Astrocyte (in vitro differentiated cells and primary cell): ENCODE measurements around the gene TRIM52. TPM values are rescaled to one million over a fixed set of nuclear protein-coding genes. Genes with fewer than 3 reads are reported as not detected.
"Not testable (repeated sequence)": the region's sequence is repeated elsewhere in the genome, so short reads cannot be mapped to it uniquely, and the experiment has no call there.

Experiments
- DNase-seq: peaks from one replicate; pipeline ENCODE4 v3.0.0-alpha.2; 2010; ENCODE audit warnings: low read depth
- FAIRE-seq: peaks from 2 replicates; lab custom pipeline; 2011; peaks lifted over from hg19 to GRCh38; lab: Jason Lieb, UNC
- H2AFZ ChIP-seq: 2 replicates; pipeline ENCODE4 v1.6.0; 2012; ENCODE audit warnings: low read depth, low read length, inconsistent platforms
- H3K27ac ChIP-seq: 2 replicates; pipeline ENCODE4 v1.5.1; 2011; ENCODE audit warnings: low read depth, low read length, inconsistent platforms
- H3K27me3 ChIP-seq: 2 replicates; pipeline ENCODE4 v1.6.0; 2011; ENCODE audit warnings: low read length, inconsistent platforms; ENCODE audit not compliant: insufficient read depth
- H3K36me3 ChIP-seq: 2 replicates; pipeline ENCODE4 v1.5.1; 2011; ENCODE audit warnings: low read length, inconsistent platforms; ENCODE audit not compliant: insufficient read depth
- H3K4me1 ChIP-seq: 2 replicates; pipeline ENCODE4 v1.5.1; 2011; ENCODE audit warnings: low read length, inconsistent platforms; ENCODE audit not compliant: insufficient read depth
- H3K4me2 ChIP-seq: 2 replicates; pipeline ENCODE4 v1.6.0; 2012; ENCODE audit warnings: low read length, inconsistent platforms
- H3K4me3 ChIP-seq: 2 replicates; pipeline ENCODE4 v1.5.1; 2011; ENCODE audit warnings: low read depth, mild to moderate bottlenecking, low read length, inconsistent platforms; ENCODE audit not compliant: insufficient read depth
- H3K79me2 ChIP-seq: 2 replicates; pipeline ENCODE4 v1.6.0; 2012; ENCODE audit warnings: mild to moderate bottlenecking, low read length, inconsistent platforms; ENCODE audit not compliant: insufficient read depth
- H3K9ac ChIP-seq: 2 replicates; pipeline ENCODE4 v1.6.0; 2012; ENCODE audit warnings: mild to moderate bottlenecking, low read length, inconsistent platforms
- H3K9me3 ChIP-seq: 2 replicates; pipeline ENCODE4 v1.5.1; 2012; ENCODE audit warnings: low read depth, mild to moderate bottlenecking, low read length, inconsistent platforms; ENCODE audit not compliant: insufficient read depth
- H4K20me1 ChIP-seq: 2 replicates; pipeline ENCODE4 v1.6.0; 2012; ENCODE audit warnings: low read length, inconsistent platforms; ENCODE audit not compliant: insufficient read depth
- H3K27ac Mint-ChIP-seq: one replicate; pipeline ENCODE4 v1.8.0; 2021; ENCODE audit warnings: mild to moderate bottlenecking, mixed read lengths; ENCODE audit not compliant: unreplicated experiment
- H3K27me3 Mint-ChIP-seq: one replicate; pipeline ENCODE4 v1.8.0; 2021; ENCODE audit warnings: low read depth, mixed read lengths; ENCODE audit not compliant: unreplicated experiment
- H3K36me3 Mint-ChIP-seq: one replicate; pipeline ENCODE4 v1.8.0; 2021; ENCODE audit warnings: low read depth, mixed read lengths; ENCODE audit not compliant: unreplicated experiment
- H3K4me1 Mint-ChIP-seq: one replicate; pipeline ENCODE4 v1.8.0; 2021; ENCODE audit warnings: low read depth, mixed read lengths; ENCODE audit not compliant: unreplicated experiment
- H3K4me3 Mint-ChIP-seq: one replicate; pipeline ENCODE4 v1.8.0; 2021; ENCODE audit warnings: mild to moderate bottlenecking, moderate library complexity, mixed read lengths; ENCODE audit not compliant: unreplicated experiment
- H3K9me3 Mint-ChIP-seq: one replicate; pipeline ENCODE4 v1.8.0; 2021; ENCODE audit warnings: mild to moderate bottlenecking, mixed read lengths; ENCODE audit not compliant: unreplicated experiment
- CTCF ChIP-seq: IDR thresholded peaks from 2 replicates; pipeline ENCODE4 v1.5.1; 2011; ENCODE audit warnings: low read depth, mild to moderate bottlenecking, inconsistent platforms, low read length, moderate library complexity; ENCODE audit not compliant: insufficient read depth
- EZH2 ChIP-seq: IDR thresholded peaks from 2 replicates; pipeline ENCODE4 v1.6.1; 2012; ENCODE audit warnings: mild to moderate bottlenecking, low read length, inconsistent platforms; ENCODE audit not compliant: insufficient read depth
- total RNA-seq: library from RNA; stranded (reverse); gene quantifications from 2 replicates; pipeline ENCODE4 v1.2.1, GENCODE V29; 2021

Gene TRIM52
- total RNA-seq, 1 donor from 2014 or later: 6.5 TPM

- DNase-seq (no peak), FAIRE-seq (no peak)
- Histone ChIP-seq H3K79me2 (no peaks in the 10 kb centered on the region), H3K4me1 (no peaks in the 10 kb centered on the region), H3K9ac (no peak overlapping the region), H3K9me3 (no peaks in the 10 kb centered on the region), H3K27me3 (no peaks in the 10 kb centered on the region), H3K4me3 (no peak overlapping the region), H4K20me1 (no peaks in the 10 kb centered on the region), H3K36me3 (no peaks in the 10 kb centered on the region), H2AFZ (no peak overlapping the region), H3K4me2 (no peak overlapping the region), H3K27ac (no peak overlapping the region)
- H3K36me3 Mint-ChIP-seq: peaks cover 2% of the 10 kb centered on the region
- no peak overlapping the region for H3K27ac Mint-ChIP-seq
- TF ChIP-seq CTCF (no peak), EZH2 (no peak)
- no peaks in the 10 kb centered on the region for H3K4me1 Mint-ChIP-seq
- no peaks in the 10 kb centered on the region for H3K9me3 Mint-ChIP-seq
- no peak overlapping the region for H3K4me3 Mint-ChIP-seq
- no peaks in the 10 kb centered on the region for H3K27me3 Mint-ChIP-seq
These were observed 10.1 kb upstream of the TRIM52 start for GRCh38 chr5:181271081-181271480.

- H3K36me3 ChIP-seq, H3K27ac ChIP-seq, H3K9me3 ChIP-seq, H3K4me3 Mint-ChIP-seq, H2AFZ ChIP-seq, H3K4me1 ChIP-seq, H3K27me3 Mint-ChIP-seq, H3K4me3 ChIP-seq, FAIRE-seq, H3K79me2 ChIP-seq, H4K20me1 ChIP-seq, H3K36me3 Mint-ChIP-seq, H3K9ac ChIP-seq, H3K27ac Mint-ChIP-seq, DNase-seq, H3K4me1 Mint-ChIP-seq, H3K4me2 ChIP-seq, H3K27me3 ChIP-seq, H3K9me3 Mint-ChIP-seq: not testable (repeated sequence)
These were observed 7.0 kb upstream of the TRIM52 start for GRCh38 chr5:181267907-181268306.

GRCh38 chr5:181267291-181267904, 6.5 kb upstream of the TRIM52 start:
- not testable (repeated sequence) for H3K36me3 Mint-ChIP-seq, H3K27me3 ChIP-seq, H3K9me3 ChIP-seq, H4K20me1 ChIP-seq, H3K4me1 ChIP-seq, H3K4me3 Mint-ChIP-seq, H3K9me3 Mint-ChIP-seq, H3K79me2 ChIP-seq, H3K36me3 ChIP-seq, H3K27ac ChIP-seq, DNase-seq, H3K4me2 ChIP-seq, H3K4me1 Mint-ChIP-seq, H3K4me3 ChIP-seq, H3K27me3 Mint-ChIP-seq, H2AFZ ChIP-seq, H3K9ac ChIP-seq, FAIRE-seq, H3K27ac Mint-ChIP-seq
